Thyroid gland (tissue), 4 donors: ENCODE results near the gene HS6ST2.

Source experiments
- CTCF ChIP-seq, 6 experiments: fragments of 200-600 bp in 3 of 6; fragments of 450-650 bp in 3 of 6; sonication (generic) in 3 of 6; IDR thresholded peaks; one replicate each; pipeline ENCODE4 v1.5.1; 2016 to 2019; ENCODE audit warnings: antibody characterized with exemption in 6 of 6, mild to moderate bottlenecking in 2 of 6, inconsistent platforms in 1 of 6, moderate library complexity in 1 of 6
- POLR2A ChIP-seq, 2 donors: fragments of 450-650 bp; IDR thresholded peaks; one replicate each; pipeline ENCODE4 v1.6.1; 2017; ENCODE audit warnings: antibody characterized with exemption in 2 of 2, mild to moderate bottlenecking in 2 of 2, moderate library complexity in 1 of 2

- TF ChIP-seq CTCF (IDR thresholded peaks at IDR 0.05) (no peak), POLR2A (IDR thresholded peaks at IDR 0.05) (no peak)
Measured at GRCh38 chrX:132748268-132748667, 210.2 kb downstream of the HS6ST2 start.
